NCI-H2029 (cell line): ENCODE results near the gene KRIT1.
"Not testable (repeated sequence)": the region's sequence is repeated elsewhere in the genome, so short reads cannot be mapped to it uniquely, and the experiment has no call there.

Experiments used
- DNase-seq: peaks from one replicate; lab custom pipeline; 2025; lab: John Stamatoyannopoulos, UW

KRIT1 gene

DNA sequence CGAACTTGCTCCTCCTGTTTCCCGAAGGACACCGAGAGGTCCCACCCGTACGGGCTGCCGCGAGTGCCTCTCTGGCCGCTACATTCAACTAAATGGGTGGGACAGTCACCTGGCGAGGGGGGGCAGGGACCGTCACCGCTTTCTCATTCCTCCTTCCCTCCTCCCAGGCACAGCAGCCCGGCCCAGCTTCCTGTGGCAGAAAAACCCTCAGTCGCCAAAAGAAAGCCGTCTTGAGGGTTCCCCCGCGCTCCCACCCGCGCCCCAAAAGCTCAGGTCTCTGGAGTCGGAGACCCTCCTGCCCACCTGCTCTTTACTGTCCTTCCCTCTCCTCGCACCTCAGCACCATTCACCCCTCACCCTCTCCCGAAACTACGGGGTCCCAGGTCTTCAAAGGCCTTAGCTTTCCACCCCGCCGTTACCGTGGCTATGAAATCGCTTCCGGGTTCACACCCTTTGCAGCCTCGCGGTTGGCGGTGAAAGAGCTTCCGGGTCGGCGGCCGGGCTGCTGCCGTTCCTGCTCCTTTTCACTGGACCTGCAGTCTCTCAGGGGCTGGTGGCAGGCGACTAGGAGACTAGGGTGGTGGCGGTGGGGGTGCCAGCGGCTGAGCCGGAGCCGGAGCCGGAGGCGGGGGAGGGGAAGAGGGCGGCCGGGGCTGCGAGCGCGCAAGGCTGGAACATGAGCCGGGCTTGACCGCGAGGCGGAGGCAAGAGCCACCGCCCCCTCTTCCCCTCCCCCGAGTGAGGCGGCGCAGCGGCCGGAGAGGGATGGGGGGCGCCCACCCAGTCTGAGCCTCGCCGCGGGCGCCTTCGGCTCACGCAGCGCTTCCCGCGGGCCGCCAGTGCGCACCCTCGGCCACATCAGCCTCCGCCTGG is at the start of gene KRIT1, which contains the start of gene ANKIB1:
TSS of gene KRIT1 (minus strand) at position 428 of the 873 bp plus-strand sequence. CDS start 3,779 bp downstream, outside the sequence.
TSS of gene ANKIB1 (plus strand) at position 488 of the 873 bp plus-strand sequence. CDS start 49,005 bp downstream, outside the sequence.
- peak; percentile 84 for DNase-seq

DNA sequence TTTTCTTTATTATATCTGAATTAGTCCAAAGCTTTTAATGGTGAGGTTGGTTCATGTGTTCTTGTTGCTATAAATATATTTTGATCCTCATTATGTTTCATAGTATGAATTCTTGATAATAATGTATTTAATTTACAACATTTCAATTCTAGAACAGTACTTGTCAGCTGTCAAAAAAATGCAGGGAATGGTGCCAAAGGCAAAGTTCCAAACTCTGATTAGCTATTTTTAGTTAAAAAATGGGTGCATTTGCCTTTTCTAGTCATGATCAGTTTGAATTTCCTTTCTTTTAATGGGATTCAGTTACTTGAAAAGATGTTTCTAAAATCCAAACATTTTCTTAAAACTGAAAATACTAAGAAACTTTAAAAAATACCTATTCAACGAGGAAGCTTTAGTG is 49.7 kb upstream of the KRIT1 start:
- no peak for DNase-seq

DNA sequence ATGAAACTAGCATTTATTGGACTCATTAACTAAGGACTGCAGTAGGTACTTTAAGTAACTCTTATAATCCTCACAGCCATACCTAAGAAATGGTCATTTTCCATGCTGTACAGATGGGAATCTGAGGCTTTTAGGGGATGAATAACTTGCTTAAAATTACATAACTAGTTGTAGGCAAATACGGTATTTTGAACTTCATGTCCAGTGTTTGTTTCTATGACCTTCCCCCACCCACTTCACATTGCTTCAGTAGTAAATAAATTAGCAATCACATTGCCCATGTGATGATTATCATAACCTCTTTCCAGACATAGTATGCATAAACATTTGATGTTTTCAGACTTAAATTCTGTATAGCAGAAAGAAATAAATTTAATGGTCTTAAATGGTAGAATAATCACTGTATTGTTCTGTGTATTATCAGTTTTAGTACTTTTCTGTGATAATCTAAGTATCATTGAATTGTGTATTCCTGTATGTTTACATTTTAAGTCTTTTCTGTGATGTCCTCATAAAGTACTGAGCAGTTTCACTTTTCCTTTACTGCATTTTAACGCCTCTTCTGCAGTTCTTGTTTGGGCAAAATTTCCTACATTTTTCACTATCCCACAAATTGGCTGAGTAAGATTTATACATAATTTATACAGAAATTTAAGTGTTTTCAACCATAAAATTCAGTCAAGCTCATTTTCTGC is 48.3 kb upstream of the KRIT1 start:
- no peak for DNase-seq

DNA sequence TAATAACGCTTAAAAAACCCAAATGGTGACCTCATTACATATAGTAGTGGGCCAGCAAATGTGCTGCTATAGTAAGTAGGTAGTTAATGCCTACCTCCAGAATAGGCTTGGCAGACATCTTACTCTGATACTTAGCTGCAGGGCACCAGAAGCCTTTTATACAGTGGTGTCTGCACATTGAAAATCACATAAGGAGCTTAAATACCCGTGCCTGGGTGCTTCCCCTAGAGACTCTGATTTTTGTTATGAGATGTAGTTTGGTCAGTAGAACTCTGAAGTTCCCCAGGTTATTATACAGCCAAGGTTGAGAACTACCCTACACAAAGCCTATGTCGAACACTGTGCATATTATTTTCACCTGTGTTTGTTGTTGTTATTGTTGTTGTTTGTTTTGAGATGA is 47.3 kb upstream of the KRIT1 start:
- DNase-seq: no peak

DNA sequence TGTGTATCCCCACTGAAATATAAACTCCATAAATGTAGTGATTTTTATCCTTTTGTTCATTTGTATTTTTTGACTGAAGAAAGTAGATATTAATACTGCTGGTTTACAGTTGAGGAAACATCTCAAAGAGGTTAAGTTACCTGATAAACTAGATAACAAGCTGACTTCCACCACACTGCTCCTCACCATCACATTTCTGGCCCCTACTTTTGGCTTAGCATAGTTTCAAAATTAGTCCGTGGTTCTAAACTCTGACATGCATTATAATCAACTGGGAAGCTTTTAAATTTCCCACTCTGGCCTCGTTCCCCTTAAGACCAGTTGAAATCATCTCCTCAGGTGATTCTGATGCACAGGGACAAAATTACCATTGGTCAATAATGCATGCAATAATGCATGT is 43.6 kb upstream of the KRIT1 start:
- DNase-seq: no peak

DNA sequence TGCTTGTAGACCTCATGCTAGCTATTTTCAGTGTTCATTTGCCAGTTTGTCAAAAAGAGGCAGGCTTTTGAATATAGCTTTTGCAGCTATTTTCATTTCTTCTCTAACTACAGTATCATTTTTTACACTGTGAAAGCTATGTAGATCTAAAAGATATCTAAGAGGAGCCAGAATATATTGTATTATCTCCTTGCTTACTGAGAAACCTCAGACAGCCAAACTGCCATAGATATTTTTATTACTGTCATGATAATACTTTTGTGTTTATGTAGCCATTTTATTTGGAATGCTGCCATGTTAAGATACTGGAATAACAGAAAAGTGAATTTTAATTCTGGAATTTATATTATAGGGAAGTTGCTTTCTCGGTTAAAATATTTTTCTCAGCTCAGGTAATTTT is 37.2 kb upstream of the KRIT1 start:
- no peak for DNase-seq

DNA sequence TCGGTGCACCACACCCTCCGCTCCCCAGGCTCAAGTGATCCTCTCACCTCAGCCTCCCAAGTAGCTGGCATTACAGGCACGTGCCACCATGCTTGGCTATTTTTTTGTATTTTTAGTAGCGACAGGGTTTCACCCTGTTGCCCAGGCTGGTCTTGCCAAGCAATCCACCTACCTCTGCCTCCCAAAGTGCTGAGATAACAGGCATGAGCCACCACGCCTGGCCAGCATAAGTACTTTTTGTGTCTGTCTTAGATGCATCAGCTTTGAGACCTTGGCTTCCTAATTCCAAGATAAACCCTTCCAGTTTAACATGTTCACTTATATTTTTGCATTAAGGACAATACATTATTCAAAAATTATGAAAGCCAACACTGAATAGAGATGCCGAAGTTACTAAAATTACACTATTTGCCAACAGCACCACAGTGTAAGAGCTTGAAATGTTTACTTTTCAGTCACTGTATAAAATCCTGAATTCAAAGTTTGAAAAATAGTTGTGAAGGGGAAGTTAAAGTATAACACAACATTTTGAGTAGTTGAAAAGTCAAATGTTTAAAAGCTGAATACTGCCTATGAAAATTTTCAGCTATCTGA is 36.6 kb upstream of the KRIT1 start:
- DNase-seq: no peak

DNA sequence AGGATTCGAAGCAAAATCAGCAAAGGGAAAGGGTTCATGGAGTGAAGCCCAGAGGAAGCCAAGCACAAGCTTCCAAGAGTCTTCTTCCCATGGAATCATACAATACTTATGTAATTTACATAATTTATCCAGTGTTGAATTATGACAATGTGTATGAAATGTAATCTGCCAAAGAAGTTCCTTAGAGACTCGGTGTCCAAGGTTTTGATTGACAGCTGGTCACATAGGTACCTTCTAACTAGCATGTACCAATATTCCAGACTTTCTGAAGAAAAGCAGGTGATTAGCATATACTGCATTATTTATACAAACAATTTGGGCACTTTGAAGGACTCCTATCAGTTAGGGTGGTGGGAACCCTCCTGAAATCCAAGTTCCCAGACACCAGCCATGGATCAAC is 35.3 kb upstream of the KRIT1 start:
- no peak for DNase-seq

DNA sequence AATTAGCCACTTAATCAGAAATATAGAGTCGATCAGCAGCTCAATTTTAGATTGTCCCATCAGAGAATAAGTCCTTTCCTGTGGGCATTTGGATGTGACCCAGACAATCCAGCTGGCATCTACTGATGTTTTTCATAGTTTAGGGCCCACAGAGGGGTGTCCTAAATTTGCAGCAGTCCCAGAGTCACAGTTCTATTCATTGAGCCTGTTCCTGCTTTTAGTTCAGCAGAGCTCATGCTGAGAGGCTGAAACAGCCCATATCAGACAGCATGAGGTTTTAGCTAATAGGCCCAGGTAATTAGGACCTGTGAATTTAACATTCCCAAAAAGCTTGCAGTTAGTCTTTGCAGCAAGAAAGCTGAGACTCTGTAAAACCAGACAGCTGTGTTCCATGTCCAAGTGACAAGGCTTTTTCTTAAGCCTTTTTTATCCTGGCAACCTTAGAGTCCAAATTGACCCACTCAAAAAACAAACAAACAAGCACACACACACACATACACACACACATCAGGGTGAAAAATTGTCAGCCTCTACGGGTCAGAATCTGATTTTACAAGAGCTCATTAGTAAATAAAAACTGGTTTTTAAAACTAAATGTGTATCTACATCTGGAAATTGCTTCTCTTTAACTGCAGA is 33.8 kb upstream of the KRIT1 start:
- DNase-seq: no peak

DNA sequence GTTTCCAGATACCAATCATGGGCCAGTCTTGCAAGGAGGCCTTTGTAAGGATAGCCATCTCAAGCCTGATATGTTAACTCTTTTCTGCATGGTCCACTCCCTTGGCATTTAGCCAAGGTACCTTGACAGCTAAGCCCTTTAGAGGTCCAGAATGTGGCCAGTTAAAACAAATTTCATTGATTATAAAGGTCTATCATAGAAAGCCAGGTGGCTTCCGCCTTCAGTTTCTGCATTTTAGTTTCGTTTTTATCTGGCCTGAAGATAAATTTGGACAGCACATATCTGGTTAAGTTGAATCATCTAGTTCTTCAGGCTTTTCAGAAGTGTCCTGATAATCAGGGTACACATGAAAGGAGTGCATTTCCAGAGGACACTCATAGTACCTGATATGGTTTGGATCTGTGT is 30.7 kb upstream of the KRIT1 start:
- no peak for DNase-seq

DNA sequence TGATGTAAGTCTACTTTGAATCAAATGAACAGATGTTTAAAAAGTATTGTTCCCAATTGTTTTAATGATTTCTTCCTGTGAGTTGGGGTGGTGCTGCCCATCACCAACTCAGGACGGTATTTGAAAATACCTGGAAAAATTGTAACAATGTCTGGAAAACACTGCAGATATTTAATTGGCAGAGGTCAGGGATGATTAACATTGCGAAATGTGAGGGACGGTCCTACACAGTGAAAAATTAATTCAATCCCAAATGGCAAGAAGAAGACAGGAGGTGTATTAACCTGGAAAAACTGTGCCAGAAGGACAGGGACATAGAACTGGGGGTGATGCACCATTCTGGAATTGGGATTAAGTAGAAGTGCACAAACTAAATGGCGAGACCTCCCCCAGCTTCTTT is 29.6 kb upstream of the KRIT1 start:
- DNase-seq: no peak

DNA sequence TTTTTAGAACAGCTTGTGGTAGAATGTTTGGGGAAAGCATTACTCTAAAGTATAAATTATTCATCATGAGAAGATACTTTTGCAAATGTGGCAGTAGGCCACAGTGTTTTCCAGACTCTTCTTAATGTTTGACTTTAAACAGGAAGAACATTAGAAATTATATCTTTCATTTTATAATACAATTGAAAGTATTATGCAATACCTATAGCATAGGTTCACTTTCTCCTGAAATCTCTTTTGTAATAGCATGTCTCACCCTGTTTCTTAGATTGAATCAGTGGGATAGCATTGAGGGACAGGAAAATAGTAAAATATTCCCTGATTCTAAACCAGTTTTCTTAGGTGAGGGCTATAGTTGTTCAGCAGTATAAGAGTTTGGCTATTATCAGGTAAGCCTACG is 23.2 kb upstream of the KRIT1 start:
- DNase-seq: no peak

DNA sequence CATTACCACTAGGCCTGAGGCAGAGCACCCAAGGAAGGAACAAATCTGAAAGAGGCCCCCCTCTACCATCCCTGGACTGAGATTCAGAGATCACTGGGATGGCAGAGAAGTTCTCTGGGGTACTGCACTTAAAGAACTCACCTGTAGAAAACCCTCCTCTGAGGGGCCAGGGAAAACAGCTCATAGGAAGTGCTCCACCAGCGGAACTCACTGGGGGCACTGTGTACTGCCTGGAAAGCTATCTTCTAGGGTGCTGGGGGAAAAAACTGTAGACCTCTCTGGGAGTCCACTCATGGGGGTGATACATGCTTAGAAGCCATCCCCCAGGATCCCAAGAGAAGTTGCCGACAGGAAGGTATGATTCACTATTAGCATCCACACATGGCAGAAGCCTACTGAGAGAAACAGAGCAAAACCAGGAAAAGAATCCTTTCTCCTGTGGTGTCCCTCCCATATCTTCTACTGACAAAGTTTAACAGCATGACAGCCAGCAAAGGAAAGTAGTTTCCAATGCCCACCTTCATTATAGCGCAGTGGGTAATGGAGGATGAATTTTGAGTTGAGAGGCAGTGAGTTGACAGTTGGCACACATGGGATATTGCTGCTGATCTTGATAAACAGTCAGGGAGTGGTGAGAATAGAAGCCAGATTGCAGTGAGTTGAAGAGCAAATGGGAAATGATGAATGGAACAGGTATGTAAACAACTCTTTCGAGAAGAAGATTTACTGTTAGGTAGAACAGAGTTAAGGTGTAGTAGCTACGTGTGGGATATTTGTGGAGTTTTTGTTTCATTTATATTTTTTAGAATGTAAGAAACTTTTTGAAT is 20.9 kb upstream of the KRIT1 start:
- DNase-seq: no peak

DNA sequence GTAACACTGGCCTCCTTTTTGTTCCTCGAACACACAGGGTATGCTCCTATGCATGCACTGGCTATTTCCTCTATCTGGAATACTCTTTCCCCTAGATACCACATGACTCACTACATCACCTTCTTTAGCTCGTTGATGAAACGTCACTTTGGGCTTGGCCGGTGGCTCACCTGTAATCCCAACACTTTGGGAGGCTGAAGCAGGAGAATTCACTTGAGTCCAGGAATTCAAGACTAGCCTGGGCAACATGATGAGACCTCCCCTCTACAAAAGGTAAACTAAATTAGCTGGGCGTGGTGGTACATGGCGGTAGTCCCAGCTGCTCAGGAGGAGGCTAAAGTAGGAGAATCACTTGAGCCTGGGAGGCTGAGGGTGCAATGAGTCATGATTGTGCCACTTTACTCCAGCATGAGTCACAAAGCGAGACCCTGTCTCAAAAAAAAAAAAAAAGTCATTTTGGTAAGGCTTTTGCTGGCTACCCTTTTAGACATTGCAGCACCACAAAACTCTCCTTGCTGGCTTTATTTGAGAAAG is 14.6 kb upstream of the KRIT1 start:
- DNase-seq: no peak

DNA sequence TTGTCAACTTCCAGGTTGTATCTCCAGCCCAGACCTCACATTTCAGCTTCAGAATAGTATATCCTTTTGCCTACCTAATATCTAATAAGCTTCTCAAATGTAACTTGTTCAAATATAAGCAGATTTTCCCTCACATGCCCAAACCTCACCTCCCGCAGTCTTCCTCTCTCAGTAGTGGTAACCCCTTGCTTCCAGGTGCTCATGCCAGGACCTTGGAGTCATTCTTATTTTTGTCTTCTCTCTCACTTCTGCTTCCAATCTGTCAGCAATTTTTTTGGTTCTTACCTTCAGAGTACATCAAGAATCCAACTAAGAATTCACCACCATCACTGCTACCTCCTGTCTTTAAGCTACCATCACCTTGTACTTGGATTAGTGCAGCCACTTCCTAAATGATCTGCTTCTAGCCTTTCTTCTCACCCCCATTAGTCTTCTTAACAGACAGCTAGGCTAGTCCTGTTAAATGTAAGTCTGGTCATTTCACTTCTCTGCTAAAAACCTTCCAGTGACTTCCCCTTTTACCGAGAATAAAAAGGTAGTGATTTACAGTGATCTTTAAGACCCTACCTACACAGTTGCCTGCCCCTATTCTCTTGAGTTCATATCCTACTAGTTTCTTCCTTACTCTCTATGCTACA is 14.0 kb upstream of the KRIT1 start:
- DNase-seq: no peak

DNA sequence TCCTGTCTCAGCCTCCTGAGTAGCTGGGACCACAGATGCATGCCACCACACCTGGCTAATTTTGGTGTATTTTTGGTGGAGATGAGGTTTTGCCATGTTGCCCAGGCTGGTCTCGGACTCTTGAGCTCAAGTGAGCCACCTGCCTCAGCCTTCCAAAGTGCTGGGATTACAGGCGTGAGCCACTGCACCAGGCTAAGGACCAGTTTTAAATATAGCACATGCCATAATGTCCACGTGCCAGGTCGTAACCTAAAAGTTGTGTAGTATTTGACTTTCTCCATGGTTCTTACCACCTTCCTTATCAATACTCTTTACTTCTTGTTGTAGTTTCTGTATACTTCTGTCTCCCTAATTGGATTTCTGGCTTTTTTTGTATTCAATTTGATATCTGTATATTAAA is 13.3 kb upstream of the KRIT1 start:
- DNase-seq: no peak

DNA sequence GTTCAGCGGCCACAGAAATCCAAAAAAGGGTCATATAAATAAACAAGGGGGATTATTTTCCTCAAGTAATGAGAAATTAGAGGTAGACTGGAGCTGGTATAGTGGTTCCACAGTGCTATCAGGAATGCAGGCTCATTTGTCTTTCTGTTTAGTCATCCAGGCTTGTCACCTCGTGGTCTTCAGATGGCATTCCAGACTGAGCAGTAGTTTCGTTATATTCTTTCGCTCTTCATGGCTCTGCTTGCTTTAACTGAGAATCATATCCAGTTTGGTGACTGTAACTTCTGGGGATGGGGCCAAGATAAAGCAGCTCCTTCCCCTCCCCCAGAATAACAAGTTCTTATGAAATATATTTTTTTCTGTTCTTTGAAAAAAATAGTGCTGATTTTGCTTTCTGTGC is 9.6 kb upstream of the KRIT1 start:
- DNase-seq: no peak

DNA sequence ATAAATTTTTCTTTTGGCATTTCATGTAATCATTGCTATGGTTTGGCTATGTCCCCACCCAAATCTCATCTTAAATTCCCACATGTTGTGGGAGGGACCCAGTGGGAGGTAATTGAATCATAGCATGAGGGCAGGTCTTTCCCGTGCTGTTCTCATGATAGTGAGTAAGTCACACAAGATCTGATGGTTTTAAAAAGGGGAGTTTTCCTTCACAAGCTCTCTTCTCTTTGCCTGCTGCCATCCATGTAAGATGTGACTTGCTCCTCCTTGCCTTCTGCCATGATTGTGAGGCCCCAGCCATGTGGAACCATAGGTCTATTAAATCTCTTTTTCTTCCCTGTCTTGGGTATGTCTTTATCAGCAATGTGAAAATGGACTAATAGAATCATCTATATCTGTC is 9.1 kb upstream of the KRIT1 start:
- DNase-seq: not testable (repeated sequence)

DNA sequence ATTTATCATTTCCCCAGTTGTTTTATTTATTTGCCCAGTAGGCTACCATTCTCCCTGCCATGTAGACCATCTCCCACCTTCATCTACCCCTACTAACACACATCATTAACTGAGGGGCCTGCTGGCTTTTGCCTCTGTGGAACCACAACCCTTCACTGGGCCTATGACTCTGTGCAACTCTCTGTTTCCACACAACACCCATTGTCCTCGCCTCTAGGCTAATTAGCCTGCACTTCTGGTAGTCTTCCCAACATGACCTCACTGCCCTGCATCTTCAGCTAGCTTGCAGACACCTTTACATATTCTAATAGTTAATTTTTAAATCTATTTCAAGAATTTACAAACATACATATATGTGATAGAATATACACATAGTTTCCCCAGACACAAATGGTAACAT is 7.5 kb upstream of the KRIT1 start:
- no peak for DNase-seq

DNA sequence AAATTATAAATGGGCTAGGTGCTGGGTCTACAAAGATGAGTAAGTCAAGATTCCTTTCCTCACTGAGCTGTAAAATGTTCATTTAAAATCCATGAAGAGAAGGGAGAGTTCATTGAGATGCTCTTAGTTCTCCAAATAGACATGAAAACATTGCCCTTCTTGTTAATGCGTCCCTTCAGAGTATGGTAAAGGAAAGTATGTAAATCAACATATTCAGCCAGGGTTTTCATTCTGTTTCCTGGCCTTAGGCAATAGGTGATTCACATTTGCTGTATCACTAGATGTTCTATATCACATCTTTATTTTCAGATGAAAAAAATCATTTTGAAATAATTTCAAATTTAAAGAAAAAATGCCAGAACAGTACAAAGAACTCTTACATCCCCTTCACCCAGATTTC is 5.5 kb upstream of the KRIT1 start:
- no peak for DNase-seq

DNA sequence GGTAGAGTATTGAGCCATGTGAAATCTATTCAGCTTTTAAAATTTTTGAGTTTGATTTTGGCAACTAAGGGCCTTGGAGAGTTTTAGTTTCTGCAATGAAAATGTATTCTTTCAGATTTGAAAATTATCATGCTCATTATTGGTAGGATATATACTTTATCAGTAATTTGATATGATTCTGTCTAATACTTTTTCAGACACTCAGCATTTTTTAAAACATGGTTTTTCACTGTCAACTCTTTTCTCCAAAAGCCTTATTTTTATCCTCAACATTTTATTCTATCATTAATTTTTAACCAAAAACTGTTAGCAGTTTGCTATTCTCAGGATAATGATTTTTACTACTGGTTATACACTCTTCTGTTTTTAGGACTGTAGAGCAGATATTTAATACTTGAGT is 4.9 kb upstream of the KRIT1 start:
- DNase-seq: no peak
